ENCODE measurements around the gene ARSK. TPM values are rescaled to one million over a fixed set of nuclear protein-coding genes. Genes with fewer than 3 reads are reported as not detected.

ARSK gene
- total and polyA plus RNA-seq, 2 of the 13 experiments (the other 11 are each of a cell fraction or from before 2014, with no cell fraction given) = 7.9 TPM

- TF ChIP-seq, protein P1, sequence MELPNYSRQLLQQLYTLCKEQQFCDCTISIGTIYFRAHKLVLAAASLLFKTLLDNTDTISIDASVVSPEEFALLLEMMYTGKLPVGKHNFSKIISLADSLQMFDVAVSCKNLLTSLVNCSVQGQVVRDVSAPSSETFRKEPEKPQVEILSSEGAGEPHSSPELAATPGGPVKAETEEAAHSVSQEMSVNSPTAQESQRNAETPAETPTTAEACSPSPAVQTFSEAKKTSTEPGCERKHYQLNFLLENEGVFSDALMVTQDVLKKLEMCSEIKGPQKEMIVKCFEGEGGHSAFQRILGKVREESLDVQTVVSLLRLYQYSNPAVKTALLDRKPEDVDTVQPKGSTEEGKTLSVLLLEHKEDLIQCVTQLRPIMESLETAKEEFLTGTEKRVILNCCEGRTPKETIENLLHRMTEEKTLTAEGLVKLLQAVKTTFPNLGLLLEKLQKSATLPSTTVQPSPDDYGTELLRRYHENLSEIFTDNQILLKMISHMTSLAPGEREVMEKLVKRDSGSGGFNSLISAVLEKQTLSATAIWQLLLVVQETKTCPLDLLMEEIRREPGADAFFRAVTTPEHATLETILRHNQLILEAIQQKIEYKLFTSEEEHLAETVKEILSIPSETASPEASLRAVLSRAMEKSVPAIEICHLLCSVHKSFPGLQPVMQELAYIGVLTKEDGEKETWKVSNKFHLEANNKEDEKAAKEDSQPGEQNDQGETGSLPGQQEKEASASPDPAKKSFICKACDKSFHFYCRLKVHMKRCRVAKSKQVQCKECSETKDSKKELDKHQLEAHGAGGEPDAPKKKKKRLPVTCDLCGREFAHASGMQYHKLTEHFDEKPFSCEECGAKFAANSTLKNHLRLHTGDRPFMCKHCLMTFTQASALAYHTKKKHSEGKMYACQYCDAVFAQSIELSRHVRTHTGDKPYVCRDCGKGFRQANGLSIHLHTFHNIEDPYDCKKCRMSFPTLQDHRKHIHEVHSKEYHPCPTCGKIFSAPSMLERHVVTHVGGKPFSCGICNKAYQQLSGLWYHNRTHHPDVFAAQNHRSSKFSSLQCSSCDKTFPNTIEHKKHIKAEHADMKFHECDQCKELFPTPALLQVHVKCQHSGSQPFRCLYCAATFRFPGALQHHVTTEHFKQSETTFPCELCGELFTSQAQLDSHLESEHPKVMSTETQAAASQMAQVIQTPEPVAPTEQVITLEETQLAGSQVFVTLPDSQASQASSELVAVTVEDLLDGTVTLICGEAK (IDR thresholded peaks at IDR 0.05) = no peak
- TF ChIP-seq, protein P1 (CRISPR knock-in tag; IDR thresholded peaks at IDR 0.05) = peak; percentile 53; the same call in 1 of the 2 replicates
- TF ChIP-seq KAT2B (IDR thresholded peaks at IDR 0.05; ENCODE audit: borderline replicate concordance, low read depth, low read length) = no peak
- TF ChIP-seq LBX2 (CRISPR knock-in tag; IDR thresholded peaks at IDR 0.05; ENCODE audit: borderline replicate concordance) = 0 out of 2 replicates have a peak, but pooled peaks have one; percentile 61
- TF ChIP-seq DMAP1 (CRISPR knock-in tag; IDR thresholded peaks at IDR 0.05) = no peak
- TF ChIP-seq, protein P2, sequence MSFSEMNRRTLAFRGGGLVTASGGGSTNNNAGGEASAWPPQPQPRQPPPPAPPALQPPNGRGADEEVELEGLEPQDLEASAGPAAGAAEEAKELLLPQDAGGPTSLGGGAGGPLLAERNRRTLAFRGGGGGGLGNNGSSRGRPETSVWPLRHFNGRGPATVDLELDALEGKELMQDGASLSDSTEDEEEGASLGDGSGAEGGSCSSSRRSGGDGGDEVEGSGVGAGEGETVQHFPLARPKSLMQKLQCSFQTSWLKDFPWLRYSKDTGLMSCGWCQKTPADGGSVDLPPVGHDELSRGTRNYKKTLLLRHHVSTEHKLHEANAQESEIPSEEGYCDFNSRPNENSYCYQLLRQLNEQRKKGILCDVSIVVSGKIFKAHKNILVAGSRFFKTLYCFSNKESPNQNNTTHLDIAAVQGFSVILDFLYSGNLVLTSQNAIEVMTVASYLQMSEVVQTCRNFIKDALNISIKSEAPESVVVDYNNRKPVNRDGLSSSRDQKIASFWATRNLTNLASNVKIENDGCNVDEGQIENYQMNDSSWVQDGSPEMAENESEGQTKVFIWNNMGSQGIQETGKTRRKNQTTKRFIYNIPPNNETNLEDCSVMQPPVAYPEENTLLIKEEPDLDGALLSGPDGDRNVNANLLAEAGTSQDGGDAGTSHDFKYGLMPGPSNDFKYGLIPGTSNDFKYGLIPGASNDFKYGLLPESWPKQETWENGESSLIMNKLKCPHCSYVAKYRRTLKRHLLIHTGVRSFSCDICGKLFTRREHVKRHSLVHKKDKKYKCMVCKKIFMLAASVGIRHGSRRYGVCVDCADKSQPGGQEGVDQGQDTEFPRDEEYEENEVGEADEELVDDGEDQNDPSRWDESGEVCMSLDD (CRISPR knock-in tag; IDR thresholded peaks at IDR 0.05; ENCODE audit: borderline replicate concordance) = no peak
- TF ChIP-seq ZNF562 (CRISPR knock-in tag; IDR thresholded peaks at IDR 0.05; ENCODE audit: borderline replicate concordance) = peak; percentile 78; the same call in 1 of the 2 replicates
- TF ChIP-seq NCOA2 (CRISPR knock-in tag; IDR thresholded peaks at IDR 0.05) = no peak
- no peak for TF ChIP-seq ZBTB20 (CRISPR knock-in tag; IDR thresholded peaks at IDR 0.05; ENCODE audit: borderline replicate concordance, low read depth)
- TF ChIP-seq ZNF136 (CRISPR knock-in tag; IDR thresholded peaks at IDR 0.05; ENCODE audit: low read depth) = no peak
- no peak for TF ChIP-seq TBL1XR1 (IDR thresholded peaks at IDR 0.05; ENCODE audit: borderline replicate concordance, low read length, partially characterized antibody)
- no peak; the same call in 1 of the 2 replicates for TF ChIP-seq ISX (CRISPR knock-in tag; conservative IDR thresholded peaks at IDR 0.05)
- peak; percentile 49; the same call in 1 of the 2 replicates for TF ChIP-seq ZNF709 (CRISPR knock-in tag; IDR thresholded peaks at IDR 0.05)
- TF ChIP-seq ELF3 (CRISPR knock-in tag; IDR thresholded peaks at IDR 0.05) = 0 out of 2 replicates have a peak, but pooled peaks have one; percentile 40
Measured at GRCh38 chr5:95620870-95621838, 66.3 kb downstream of the ARSK start (continued).

All from HepG2 (cell line).